Mucosa of stomach (tissue), 1 donor: ENCODE measurements around the gene RIPPLY3.
A peak's percentile ranks its signal among the peaks of the same experiment; 100 is the strongest.

Experiments used
- H3K27me3 ChIP-seq: one replicate; pipeline ENCODE4 v1.7.0; 2013; ENCODE audit warnings: mild to moderate bottlenecking, low read length; ENCODE audit not compliant: control insufficient read depth, insufficient read depth
- H3K36me3 ChIP-seq: one replicate; pipeline ENCODE4 v1.7.0; 2013; ENCODE audit warnings: low read length; ENCODE audit not compliant: control insufficient read depth, insufficient read depth
- H3K4me1 ChIP-seq: one replicate; pipeline ENCODE4 v1.7.0; 2013; ENCODE audit warnings: mild to moderate bottlenecking, low read length; ENCODE audit not compliant: control insufficient read depth, insufficient read depth
- H3K4me3 ChIP-seq: one replicate; pipeline ENCODE4 v1.7.0; 2013; ENCODE audit warnings: low read length
- H3K9ac ChIP-seq: one replicate; pipeline ENCODE4 v1.7.0; 2013; ENCODE audit warnings: mild to moderate bottlenecking, low read length, moderate library complexity
- H3K9me3 ChIP-seq: one replicate; pipeline ENCODE4 v1.7.0; 2013; ENCODE audit warnings: mild to moderate bottlenecking, low read length, moderate library complexity; ENCODE audit not compliant: control insufficient read depth
- donor health status: Pancreatic carcinoma.

RIPPLY3 gene

DNA sequence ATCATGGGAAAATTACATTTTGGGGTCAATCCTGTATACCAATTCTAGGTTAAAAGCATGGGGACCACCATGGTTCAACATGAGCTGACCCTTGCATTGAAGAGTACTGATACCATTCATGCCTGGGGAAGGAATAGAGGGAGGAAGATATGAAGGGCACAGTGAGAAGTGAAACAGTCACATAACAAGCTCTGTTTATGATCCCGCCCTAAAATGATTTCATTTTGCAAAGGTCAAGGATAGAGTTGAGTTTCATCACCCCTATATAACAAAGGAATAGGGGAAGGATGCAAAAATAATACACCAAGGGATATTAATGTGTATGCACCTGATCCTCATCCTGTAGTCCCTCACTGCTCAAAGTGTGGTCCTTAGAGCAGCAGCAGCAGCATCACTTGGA, 37.5 kb upstream of the RIPPLY3 start:
- Histone ChIP-seq H3K4me3 (no peak overlapping the region), H3K9me3 (no peaks in the 10 kb centered on the region), H3K36me3 (no peaks in the 10 kb centered on the region), H3K9ac (no peak overlapping the region), H3K27me3 (no peaks in the 10 kb centered on the region), H3K4me1 (peaks cover 11% of the 10 kb centered on the region)

DNA sequence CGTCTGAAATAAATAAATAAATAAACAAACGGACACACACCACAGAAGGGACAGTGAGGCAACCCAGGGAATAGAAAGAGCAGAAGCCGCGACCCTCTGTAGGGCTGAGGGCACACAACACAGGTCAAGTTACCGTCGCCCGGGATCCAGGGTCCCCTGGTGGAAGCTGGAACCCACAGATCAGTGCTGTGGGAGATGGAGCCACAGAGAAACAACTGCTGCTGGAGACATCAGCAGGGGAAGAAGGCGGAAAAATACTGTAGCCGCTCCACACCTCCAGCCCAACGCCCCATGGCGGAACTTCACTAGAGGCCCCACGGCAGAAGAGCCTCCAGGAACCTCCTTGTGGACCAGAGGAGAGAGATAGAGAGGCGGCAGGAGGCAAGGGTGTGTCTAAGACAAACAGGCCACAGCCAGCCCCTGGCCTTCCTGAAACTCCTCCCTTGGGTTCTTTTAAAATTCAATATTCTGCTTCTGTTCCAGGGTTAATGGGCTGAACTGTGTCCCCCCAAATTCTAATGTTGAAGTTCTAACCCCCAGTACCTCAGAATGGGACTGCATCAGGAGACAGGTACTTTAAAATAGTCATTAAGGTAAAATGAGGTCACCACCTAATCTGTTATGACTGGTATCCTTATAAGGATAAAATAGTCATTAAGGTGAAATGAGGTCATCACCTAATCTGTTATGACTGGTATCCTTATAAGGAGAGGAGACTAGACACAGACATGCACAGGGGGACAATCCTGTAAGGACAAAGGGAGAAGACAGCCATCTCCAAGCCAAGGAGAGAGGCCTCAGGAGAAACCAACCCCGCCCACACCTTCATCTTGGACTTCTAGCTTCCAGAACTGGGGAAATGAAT, 32.3 kb upstream of the RIPPLY3 start:
- Histone ChIP-seq H3K36me3 (no peaks in the 10 kb centered on the region), H3K4me3 (no peak overlapping the region), H3K4me1 (peaks cover 11% of the 10 kb centered on the region), H3K27me3 (no peaks in the 10 kb centered on the region), H3K9ac (no peak overlapping the region), H3K9me3 (no peaks in the 10 kb centered on the region)

DNA sequence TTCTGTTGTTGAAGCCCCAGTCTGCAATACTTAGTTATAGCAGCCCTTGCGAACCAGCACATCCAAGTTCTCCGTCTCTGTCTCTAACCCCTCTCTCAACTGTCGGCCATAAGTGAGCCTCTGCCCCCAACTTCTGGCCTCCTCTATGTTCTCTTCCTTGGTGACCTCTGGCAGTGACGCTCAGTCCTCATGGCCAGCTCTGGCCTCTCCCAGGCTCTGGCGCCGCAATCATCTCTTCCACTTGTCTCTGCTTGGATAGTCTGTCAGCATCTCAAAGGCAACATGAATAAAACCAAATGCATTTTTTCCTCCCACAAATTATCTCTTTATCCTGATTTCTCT, 31.7 kb upstream of the RIPPLY3 start:
- H3K27me3 ChIP-seq = no peaks in the 10 kb centered on the region
- H3K4me3 ChIP-seq = no peak overlapping the region
- peaks cover 11% of the 10 kb centered on the region for H3K4me1 ChIP-seq
- no peaks in the 10 kb centered on the region for H3K36me3 ChIP-seq
- no peaks in the 10 kb centered on the region for H3K9me3 ChIP-seq
- no peak overlapping the region for H3K9ac ChIP-seq

DNA sequence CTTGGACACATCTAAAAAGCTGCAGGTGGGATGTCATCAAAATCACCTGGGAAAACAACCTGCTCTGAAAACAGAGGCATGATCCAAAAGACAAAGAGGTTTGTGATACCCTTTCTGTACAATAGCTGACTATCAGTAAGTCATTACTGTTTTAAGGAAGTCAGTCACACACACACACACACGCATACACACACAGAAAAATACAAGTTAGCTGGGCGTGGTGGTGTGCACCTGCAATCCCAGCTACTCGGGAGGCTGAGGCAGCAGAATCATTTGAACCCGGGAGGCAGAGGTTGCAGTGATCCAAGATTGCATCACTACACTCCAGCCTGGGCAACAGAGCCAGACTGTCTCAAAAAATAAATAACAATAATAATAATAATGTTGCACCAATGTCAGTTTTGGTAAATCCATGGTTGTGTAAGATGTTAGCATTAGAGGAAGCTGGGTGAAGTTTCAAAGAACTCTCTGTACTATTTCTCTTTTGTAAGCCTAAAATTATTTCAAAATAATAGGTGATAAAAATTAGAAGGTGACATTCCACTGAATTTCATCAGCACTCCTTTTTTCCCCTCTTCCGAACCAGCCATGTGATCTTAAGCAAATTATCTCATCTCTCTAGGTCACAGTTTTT, 30.2 kb upstream of the RIPPLY3 start:
- no peaks in the 10 kb centered on the region for H3K36me3 ChIP-seq
- no peak overlapping the region for H3K9ac ChIP-seq
- no peak overlapping the region for H3K4me3 ChIP-seq
- H3K27me3 ChIP-seq = peaks cover 4% of the 10 kb centered on the region
- H3K9me3 ChIP-seq = no peaks in the 10 kb centered on the region
- peaks cover 16% of the 10 kb centered on the region for H3K4me1 ChIP-seq

DNA sequence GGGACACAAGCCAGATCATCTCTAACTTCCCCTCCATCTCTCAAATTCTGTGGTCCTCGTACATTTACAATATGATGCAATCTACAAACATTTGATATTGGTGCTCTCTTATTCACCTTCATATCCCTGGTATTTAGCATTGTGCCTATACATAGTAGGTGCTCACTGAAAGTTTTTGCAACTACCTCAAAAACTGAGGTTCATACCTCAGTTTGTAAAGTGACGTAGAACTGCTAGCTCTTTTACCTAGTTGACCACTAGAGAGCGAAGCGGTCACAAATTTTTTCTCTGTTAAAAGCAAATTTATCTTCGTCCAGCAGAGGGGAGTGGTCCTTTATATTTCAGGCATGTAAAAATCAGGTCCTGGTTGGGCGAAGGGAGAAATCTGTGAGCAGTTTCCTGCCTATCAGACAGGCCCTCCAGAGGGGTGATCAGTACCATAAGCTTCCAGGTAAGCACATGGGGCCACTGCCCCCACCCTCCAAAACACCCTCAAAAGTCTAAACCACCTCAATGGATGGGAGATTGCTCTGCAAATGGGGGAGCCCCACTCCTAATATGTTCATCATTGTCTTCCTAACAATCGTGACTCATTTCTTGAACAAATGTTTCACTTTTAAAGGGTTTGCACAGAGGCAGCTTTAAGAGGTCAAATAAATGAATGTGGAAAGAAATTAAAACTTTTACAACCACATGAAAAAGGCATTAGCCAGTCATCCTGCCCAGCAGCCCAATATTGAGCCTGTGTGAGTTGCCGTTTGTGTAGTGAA, 29.4 kb upstream of the RIPPLY3 start:
- Histone ChIP-seq H3K27me3 (peaks cover 4% of the 10 kb centered on the region), H3K4me1 (peaks cover 16% of the 10 kb centered on the region), H3K36me3 (no peaks in the 10 kb centered on the region), H3K9ac (no peak overlapping the region), H3K9me3 (no peaks in the 10 kb centered on the region), H3K4me3 (no peak overlapping the region)

DNA sequence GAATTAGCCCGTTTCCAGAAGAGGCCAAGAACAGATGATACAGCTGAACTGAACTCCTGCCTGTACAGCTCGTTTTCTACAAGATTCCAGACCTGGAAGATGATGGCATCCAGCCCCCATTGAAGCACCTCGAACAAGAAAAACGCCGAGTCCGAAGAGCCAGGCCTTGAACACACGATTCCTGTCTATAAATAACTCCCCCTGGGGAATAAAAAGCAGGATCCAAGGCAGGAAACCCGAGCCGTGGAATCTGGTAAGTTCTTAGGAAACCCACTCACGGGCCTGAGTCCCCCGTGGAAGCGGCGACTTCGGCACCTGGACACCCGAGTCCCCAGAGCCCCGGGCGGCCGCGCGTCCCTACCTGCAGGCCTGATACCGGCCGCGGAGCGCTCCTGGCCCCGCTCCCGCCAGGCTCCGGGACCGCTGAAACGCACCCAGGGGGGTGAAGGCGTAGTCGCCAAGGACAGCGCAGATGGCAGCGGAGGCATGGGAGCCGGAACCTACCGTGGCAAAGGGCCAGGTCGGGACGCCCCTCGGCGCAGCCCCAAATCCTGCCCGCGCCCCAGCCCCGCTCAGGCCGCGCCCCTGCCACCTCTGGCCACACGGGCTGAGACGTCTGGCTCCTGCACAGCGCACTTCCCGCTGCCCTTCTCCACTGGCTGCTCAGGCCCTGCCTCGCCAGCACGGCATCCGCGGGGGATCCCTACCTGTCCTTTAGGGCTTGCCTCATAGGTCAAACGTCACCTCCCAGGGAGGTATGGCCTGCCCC, 26.0 kb upstream of the RIPPLY3 start:
- peaks cover 10% of the 10 kb centered on the region for H3K4me1 ChIP-seq
- H3K9me3 ChIP-seq = no peaks in the 10 kb centered on the region
- H3K36me3 ChIP-seq = no peaks in the 10 kb centered on the region
- peak overlapping the region; percentile 36 for H3K9ac ChIP-seq
- H3K27me3 ChIP-seq = peaks cover 4% of the 10 kb centered on the region
- no peak overlapping the region for H3K4me3 ChIP-seq

DNA sequence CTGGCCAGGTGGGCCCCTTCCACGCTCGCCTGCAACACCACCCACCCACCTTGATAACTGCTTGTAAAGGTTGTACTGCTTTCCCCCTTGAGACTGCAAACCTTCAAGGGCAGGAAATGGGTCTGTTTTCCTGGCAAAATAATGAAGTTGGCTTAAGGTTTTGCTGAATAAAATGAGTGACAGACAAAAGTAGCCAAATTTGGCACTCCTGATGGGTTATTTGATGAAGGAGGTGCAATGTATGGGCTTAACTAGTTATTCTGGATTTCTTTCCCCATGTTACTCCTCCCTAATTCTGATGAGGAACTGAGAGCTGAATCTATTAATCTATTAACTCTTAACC, 25.5 kb upstream of the RIPPLY3 start:
- no peaks in the 10 kb centered on the region for H3K9me3 ChIP-seq
- no peak overlapping the region for H3K4me3 ChIP-seq
- H3K27me3 ChIP-seq = peaks cover 4% of the 10 kb centered on the region
- H3K4me1 ChIP-seq = peaks cover 10% of the 10 kb centered on the region
- H3K9ac ChIP-seq = peak overlapping the region; percentile 36
- H3K36me3 ChIP-seq = no peaks in the 10 kb centered on the region

DNA sequence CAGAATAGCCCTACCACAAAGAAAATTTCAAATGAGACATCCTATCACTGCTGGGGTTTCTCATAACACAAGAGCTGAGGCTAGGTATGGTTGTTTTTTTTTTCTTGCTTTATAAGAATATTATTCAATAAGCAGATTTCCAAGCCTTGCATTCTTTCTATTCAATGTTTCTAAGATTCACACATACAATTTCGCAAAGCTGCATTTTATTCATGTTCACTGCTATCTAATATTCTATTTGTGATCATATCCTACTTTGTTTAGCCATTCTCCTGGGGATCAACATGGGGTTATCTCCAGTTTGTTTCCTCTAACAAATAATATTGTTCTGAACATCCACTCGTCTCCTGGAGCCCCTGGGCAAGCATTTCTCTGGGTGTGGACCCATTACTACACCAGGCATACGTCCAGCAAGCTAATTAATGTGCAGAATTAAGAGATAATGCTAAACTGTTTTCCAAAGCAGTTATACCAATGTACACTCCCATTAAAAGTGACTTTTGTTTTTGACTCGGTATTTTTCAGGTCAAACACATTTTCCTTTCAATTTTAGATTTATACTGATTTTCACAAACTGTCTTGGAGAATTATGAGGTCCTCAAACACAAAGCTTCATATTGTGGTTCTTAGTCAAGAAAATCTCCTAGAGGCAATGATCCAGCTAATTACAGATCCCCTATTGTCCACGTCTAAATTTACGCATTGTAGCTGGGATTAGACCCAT, 24.4 kb upstream of the RIPPLY3 start:
- H3K4me1 ChIP-seq = peaks cover 7% of the 10 kb centered on the region
- H3K9me3 ChIP-seq = no peaks in the 10 kb centered on the region
- no peaks in the 10 kb centered on the region for H3K36me3 ChIP-seq
- no peak overlapping the region for H3K9ac ChIP-seq
- H3K27me3 ChIP-seq = peaks cover 4% of the 10 kb centered on the region
- H3K4me3 ChIP-seq = no peak overlapping the region

DNA sequence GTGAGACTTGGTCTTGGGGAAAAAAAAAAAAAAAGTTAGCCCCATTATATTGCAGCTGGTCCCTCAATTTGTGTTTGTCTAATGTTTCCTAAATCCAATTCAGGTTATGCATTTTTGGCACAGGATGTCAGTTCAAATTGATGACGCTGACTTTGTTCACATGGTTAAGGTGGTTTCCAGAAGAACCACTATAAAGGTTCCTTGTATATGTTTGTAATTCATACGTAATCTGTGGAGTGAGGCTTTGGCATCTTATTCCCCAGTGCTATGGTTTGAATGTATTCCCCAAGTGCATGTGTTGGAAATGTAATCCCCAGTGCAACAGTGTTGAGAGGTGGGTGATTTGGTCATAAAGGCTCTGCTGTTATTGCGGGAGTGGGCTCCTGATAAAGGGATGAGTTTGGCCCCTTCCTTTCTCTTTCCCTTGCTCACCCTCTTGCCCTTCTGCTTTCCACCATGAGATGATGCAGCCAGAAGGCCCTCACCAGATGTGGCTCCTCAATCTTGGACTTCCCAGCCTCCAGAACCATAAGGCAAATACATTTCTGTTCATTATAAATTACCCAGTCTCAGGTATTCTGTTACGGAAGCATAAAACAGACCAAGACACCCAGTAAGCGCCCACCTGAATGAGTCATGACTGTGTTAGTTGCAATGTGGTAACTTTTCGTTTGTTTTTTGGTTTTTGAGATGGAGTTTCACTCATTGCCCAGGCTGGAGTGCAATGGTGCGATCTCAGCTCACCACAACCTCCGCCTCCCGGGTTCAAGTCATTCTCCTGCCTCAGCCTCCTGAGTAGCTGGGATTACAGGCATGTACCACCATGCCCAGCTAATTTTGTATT, 20.5 kb upstream of the RIPPLY3 start:
- Histone ChIP-seq H3K4me3 (no peak overlapping the region), H3K27me3 (peaks cover under 1% of the 10 kb centered on the region), H3K4me1 (peaks cover 7% of the 10 kb centered on the region), H3K36me3 (no peaks in the 10 kb centered on the region), H3K9me3 (no peaks in the 10 kb centered on the region), H3K9ac (no peak overlapping the region)

DNA sequence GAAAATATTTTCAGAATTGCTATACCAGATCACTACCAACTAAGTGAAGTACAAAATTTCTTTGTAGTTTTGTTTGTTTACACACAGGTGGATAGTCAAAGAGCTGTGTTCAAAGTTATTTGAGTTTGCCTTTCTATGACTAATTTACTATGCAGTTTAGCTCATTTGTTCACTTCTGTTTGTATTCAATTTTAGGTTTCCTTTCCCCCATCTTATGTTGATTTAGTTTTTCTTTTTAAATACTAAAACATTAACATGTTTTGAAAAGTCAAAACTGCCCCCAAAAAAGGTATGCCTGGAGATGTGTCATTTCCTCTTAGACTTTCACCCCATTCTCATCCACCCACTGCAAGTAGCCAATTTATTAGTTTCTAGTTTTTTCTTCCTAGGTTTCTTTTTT, 18.7 kb upstream of the RIPPLY3 start:
- Histone ChIP-seq H3K36me3 (no peaks in the 10 kb centered on the region), H3K9ac (no peak overlapping the region), H3K4me3 (no peak overlapping the region), H3K9me3 (no peaks in the 10 kb centered on the region), H3K4me1 (peaks cover 5% of the 10 kb centered on the region), H3K27me3 (no peaks in the 10 kb centered on the region)

DNA sequence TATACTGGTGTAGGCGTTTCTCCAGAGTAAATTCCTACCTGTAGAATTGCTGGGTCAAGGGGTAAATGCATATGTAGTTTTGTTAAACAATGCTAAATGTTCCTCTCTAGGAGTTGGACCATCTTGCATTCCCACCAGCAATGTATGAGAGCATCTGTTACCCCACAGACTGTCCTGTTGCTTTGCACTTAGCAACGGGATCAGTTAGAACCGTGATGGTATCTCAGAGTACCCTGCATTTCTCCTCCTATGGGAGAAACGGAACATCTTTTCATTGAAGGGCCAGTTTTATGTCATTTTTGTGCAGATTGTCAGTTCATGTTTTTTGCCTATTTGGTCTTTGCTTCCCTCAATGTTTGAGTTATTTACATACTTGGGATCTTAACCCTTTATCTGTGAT, 18.0 kb upstream of the RIPPLY3 start:
- Histone ChIP-seq H3K4me1 (peaks cover 5% of the 10 kb centered on the region), H3K36me3 (no peaks in the 10 kb centered on the region), H3K9me3 (no peaks in the 10 kb centered on the region), H3K27me3 (no peaks in the 10 kb centered on the region), H3K9ac (no peak overlapping the region), H3K4me3 (no peak overlapping the region)
